GM18499 (cell line): ENCODE results near the gene IL17C.
A peak's percentile ranks its signal among the peaks of the same experiment; 100 is the strongest.
"Not testable (repeated sequence)": the region's sequence is repeated elsewhere in the genome, so short reads cannot be mapped to it uniquely, and the experiment has no call there.

Source experiments
- ATAC-seq: cut with Tn5 transposase; IDR thresholded peaks from one replicate; pipeline ENCODE4 v1.9.1; 2021; ENCODE audit warnings: moderate number of reproducible peaks; ENCODE audit not compliant: insufficient read depth, unreplicated experiment

Gene IL17C

DNA sequence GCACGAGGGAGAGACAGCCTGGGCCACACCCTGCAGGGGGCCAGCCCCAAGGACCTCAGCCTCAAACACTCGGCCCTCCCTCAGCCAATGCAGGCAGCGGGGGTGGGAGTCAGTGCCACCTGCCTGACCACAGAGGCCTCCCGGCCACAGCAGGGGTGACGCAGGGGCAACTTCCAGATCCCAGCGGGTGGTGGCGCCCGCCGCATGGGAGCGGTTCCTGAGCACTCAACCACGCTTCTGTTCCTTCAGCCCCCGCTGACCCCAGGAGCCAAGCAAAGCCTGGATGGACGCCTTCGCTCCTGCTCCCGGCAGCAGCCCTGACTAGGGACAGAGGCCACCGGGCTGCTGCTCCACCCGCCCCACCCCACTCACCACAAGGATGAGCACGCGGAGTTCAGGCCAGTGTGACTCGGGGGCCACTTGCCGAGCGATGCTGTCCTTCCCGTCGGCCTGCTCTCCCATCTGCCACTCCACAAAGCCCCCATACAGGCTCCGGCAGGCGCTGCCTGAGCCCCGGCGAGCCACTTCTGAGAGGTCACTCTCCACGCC is 17.4 kb downstream of the IL17C start:
- ATAC-seq: no peak

- ATAC-seq: no peak
Observed at GRCh38 chr16:88656291-88656980, 18.1 kb downstream of the IL17C start.

- ATAC-seq: no peak
Observed at GRCh38 chr16:88657371-88657770, 19.0 kb downstream of the IL17C start.

DNA sequence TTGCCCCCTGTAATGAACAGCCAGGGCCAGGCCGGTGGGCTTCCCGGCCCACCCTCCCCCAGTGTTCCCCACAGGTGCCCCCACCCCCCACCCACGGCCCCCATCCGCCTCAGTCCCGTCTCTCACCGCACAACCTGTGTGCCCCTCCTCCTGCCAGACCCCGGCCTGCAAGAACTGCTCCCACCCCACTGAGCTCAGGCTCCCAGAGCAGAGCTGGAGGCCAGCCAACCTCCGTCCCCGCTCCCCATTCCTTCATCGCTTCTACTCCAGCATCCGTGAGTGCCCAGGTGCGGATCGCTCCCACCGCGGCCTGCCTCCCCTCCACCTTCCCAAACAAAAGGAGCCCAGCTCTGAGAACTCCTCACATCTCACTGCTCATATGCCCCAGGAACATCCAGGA is 20.3 kb downstream of the IL17C start:
- no peak for ATAC-seq

DNA sequence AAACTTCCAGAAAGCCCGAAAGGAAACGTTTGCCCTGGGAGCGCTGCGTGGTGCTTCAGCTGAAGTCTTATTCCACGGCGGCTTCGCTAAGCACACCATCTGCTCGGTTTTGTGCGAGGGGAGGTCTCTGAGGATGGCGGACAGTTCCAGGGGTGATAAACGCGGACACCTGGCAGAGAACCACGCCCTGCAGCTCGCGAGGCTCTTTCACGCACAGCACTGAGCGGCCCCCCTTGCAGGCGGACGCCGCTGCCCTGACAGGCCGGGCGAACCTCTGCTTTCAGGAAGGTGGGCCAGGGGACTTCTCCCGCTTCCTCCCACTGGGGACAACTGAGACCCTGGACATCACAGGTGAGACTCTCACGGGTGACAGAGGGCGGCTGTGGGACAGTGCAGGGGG is 20.8 kb downstream of the IL17C start:
- ATAC-seq: no peak

DNA sequence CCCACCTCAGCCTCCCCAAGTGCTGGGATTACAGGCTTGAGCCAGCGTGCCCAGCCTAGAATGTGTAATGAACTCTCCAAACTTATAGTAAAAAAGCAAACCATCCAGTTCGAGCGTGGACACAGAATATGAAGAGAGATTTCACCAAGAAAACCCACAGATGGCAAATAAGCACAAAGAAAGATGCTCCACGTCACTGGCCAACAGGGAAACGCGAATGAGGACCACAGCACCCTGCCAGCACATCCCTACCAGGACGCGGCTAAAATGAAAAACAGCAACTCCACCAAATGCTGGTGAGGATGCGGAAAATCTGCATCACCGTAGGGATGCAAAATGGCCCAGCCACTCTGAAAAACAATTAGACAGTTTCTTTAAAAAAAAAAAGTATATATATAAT is 23.1 kb downstream of the IL17C start:
- ATAC-seq: no peak

- ATAC-seq: no peak
Observed at GRCh38 chr16:88662222-88662842, 24.0 kb downstream of the IL17C start.

DNA sequence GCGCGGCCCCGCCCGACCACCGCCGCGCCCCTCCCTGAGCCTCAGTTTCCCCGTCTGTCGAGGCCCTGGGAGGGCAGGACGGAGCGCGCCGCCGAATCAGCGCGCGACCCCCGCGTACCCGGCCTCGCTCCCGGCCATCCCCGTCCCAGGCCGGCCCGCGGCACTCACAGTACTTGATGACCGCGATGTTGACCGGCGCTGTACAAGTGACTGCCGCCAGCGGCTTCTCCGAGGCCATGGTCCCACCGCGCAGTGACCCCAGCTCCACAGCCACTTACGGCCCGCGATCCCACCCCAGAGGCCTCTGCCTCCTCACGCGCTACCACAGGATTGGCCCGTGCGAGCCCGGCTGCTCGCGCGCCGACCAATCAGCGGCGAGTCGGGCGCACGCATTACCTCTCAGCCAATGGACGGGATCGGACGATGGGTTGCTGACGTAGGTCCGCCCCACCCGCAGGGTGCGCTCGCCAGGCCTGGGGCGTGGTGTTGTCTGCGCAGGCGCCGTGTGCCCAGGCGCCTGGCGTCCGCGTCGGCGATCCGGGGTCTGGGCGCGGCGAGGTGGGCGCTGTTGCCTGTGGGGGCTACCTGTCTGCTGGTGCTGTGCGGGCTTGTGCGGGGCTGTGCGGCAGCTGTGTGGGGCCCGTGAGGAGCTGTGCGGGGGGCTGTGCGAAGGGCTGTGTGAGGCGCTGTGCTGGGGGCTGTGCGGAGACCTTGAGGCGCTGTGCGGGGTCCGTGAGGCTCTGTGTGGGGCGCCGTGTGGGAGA is 24.7 kb downstream of the IL17C start, which contains the start of gene MVD:
Gene MVD, minus strand, starts transcription at position 249 of the 764 bp plus-strand sequence. Its CDS starts 11 bp downstream, at position 238.
- peak; percentile 83 for ATAC-seq

DNA sequence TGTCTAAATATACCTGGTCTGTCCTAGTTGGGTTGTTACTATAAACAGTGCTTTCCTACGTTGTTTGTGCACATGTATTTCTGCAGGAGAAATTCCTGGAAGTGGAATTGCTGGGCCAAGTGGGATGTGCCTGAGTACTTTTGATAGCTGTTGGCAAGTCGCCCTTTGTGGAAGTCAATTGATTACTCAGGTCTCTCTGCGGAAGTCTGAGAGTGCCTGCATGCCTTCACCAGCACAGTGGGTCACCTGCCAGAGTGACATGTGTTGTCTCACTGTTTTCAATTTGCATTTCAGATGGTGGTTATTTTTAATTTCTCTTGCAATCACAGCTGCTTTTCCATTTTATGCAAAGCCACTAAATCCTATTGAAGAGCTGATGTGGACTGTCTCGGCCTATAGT is 26.8 kb downstream of the IL17C start:
- ATAC-seq: no peak

DNA sequence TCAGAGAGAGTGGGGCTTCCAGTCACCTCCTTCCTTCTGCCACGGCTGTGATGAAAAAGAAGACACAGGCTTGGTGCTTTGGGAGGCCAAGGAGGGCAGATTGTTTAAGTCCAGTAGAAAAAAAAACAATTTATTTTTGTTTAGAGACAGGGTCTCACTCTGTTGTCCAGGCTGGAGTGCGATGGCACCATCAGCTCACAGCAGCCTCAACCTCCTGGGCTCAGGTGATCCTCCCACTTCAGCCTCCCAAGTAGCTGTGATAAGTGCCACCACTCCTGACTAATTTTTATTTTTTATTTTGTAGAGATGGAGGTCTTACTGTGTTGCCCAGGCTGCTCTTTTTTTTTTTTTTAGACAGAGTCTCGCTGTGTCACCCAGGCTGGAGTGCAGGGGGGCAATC is 27.2 kb downstream of the IL17C start:
- no peak for ATAC-seq

DNA sequence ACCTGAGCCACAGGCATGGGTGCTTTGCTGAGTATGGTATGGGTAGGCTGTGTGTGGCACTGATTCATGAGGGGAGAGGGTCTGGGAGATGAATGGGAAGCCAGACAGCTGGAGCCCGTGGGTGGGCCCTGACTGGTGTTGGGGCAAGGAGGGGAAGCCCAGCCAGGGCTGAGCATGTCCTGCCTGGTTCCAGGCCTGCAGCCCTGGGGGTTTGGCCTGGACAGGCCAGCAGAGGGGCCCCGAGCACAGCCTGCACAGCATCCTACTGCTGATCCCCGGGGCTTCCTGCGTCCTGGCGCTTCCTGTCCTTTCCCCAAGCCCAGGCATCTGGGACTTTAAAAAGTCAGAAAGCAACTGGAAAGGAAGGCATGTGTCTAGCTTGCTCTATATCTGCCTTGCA is 29.1 kb downstream of the IL17C start:
- no peak for ATAC-seq

GRCh38 chr16:88669493-88669892 is 31.1 kb downstream of the IL17C start:
- ATAC-seq: not testable (repeated sequence)

DNA sequence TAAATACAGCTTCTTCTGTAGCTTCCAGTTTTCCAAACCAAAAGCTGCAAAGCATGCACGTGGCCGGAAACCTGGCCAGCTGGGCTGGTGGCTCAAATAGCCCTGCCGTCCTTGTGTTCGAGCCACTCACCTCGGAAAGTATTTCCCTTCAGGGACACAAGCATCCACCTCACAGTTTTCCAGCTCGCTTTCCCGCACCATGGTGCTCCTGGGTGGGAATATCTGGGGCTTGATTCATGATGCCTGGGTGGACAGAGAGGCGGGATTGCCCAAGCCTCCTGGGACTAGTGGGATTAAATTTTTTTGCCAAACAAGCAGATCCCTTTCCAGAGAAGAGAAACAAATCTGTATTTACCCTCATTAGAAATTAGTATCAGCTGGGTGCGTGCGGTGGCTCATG is 31.6 kb downstream of the IL17C start:
- ATAC-seq: no peak

DNA sequence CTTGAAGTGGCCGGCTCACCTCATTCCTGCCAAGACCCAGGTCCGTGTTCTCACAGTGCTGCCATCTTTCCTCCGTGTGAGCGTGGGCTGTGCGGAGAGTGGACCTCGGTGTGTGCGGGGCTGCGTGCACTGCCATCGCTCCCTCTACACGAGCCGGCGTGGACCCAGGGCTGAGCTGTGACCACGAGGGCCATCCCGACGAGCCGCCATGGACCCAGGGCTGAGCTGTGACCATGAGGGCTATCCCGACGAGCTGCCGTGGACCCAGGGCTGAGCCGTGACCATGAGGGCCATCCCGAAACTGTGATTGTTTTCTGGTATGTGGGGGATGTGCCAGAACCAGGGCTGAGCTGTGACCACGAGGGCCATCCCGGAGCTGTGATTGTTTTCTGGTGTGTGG is 33.4 kb downstream of the IL17C start:
- ATAC-seq: no peak

DNA sequence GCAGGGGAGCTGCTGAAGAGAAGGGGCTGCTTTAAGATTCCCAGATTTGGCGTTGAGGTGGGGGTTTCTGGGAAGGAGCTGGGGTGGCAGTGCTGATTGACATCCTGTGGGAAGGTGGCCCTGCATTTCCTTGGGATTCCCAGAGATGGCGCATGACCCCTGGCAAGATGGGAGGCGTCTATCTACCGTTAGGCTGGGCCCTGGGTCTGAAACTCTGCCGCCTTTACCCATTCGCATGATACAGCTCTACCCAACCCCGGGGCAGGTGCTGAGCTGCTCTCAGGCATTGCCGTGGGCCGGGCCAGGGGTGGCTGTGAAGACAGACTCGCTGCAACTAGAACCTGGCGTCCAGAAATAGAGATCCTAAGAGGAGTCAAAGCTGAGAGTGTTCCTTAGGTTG is 34.4 kb downstream of the IL17C start:
- ATAC-seq: no peak

DNA sequence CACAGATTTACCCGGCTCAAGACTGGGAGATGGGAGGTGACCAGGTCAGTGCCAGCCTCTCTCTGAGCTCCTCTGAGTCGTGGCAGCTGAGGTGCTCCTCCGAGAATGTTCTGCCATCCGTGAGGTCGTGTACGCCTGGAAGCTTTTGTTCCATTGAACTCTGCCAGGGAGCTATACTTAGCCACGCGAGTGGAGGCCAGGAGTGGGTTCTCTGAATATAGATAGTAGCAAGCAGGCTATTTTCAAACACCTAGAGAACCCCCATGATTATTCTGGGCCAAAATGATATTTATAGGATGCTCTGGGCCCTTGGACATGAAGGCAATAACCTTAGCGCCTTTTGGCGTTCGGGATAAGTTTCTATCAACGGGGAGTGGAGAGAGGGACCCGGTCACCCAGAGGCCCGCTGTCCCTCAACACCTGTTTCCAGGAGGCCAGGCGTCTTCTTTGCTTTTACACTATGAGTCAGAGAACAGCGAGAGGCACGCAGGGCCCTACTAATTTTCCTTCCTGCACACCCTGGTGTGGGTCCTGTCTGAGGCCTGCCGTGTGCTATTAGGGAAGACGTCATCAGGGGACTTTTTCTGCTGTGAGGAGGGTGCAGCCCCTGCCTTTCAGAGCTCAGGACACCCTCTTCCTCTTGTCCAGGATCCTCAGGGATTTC is 35.5 kb downstream of the IL17C start:
- ATAC-seq: no peak

- ATAC-seq: no peak
Observed at GRCh38 chr16:88676502-88677242, 38.3 kb downstream of the IL17C start.

- no peak for ATAC-seq
Observed at GRCh38 chr16:88677721-88678120, 39.3 kb downstream of the IL17C start.

- ATAC-seq: no peak
Observed at GRCh38 chr16:88678224-88678979, 40.0 kb downstream of the IL17C start.
